ENCODE results near the gene RBM20. TPM values are rescaled to one million over a fixed set of nuclear protein-coding genes. Genes with fewer than 3 reads are reported as not detected.

The RBM20 gene
- total and polyA plus RNA-seq, 2 experiments from 2014 or later: not detected

- DNase-seq: no peak
- Histone ChIP-seq H3K4me1 (ENCODE audit: insufficient read depth) (peaks cover 13% of the 10 kb centered on the region), H3K79me2 (ENCODE audit: insufficient read depth) (no peaks in the 10 kb centered on the region), H3K9me3 (ENCODE audit: low read depth) (no peaks in the 10 kb centered on the region), H4K20me1 (ENCODE audit: insufficient read depth) (no peaks in the 10 kb centered on the region), H3K27ac (no peak overlapping the region), H3K9ac (no peak overlapping the region), H3K36me3 (ENCODE audit: low read depth) (no peaks in the 10 kb centered on the region), H3K4me2 (ENCODE audit: unreplicated experiment) (no peak overlapping the region), H3F3A (ENCODE audit: insufficient read depth) (no peaks in the 10 kb centered on the region; the same call in 1 of the 2 replicates), H3K27me3 (replicated peaks; ENCODE audit: insufficient read depth) (no peaks in the 10 kb centered on the region; the same call in 1 of the 2 replicates), H3K4me3 (no peak overlapping the region), H2AFZ (no peak overlapping the region), H3K9me2 (ENCODE audit: insufficient read depth) (no peaks in the 10 kb centered on the region)
- in situ Hi-C loops (cut with MboI): no loop called here
- 90 to 91% methylated on average over 1 of the region's 1 CpG for WGBS, 2 experiments (ENCODE audit: low coverage in 1 of 2, low lambda C conversion rate in 2 of 2, missing lambda C conversion rate in 2 of 2)
- no peak for TF ChIP-seq EZH2phosphoT487 (IDR thresholded peaks at IDR 0.05; ENCODE audit: insufficient read depth, low read depth)
- no peak for TF ChIP-seq EZH2 (IDR thresholded peaks at IDR 0.05; ENCODE audit: insufficient read depth, poor library complexity, severe bottlenecking)
Observed at GRCh38 chr10:110858297-110858934, 214.3 kb downstream of the RBM20 start.

- peaks cover 14% of the 10 kb centered on the region for H3K4me1 ChIP-seq (ENCODE audit: insufficient read depth)
- in situ Hi-C loops (cut with MboI): no loop called here
- no peak overlapping the region for H3K27ac ChIP-seq
- H3K9me2 ChIP-seq (ENCODE audit: insufficient read depth): no peaks in the 10 kb centered on the region
- 53% methylated on average over 6 of the region's 6 CpGs for WGBS, 2 experiments (ENCODE audit: low coverage in 1 of 2, low lambda C conversion rate in 2 of 2, missing lambda C conversion rate in 2 of 2)
- peaks cover 4% of the 10 kb centered on the region; the same call in 1 of the 2 replicates for H3F3A ChIP-seq (ENCODE audit: insufficient read depth)
- no peaks in the 10 kb centered on the region for H4K20me1 ChIP-seq (ENCODE audit: insufficient read depth)
- H3K36me3 ChIP-seq (ENCODE audit: low read depth): no peaks in the 10 kb centered on the region
- DNase-seq: peak; percentile 14
- H3K9ac ChIP-seq: no peak overlapping the region
- H3K4me2 ChIP-seq (ENCODE audit: unreplicated experiment): peak overlapping the region; percentile 13
- no peaks in the 10 kb centered on the region for H3K79me2 ChIP-seq (ENCODE audit: insufficient read depth)
- H2AFZ ChIP-seq: no peak overlapping the region
- H3K27me3 ChIP-seq (replicated peaks; ENCODE audit: insufficient read depth): no peaks in the 10 kb centered on the region
- H3K9me3 ChIP-seq (ENCODE audit: low read depth): no peaks in the 10 kb centered on the region
- H3K4me3 ChIP-seq: no peak overlapping the region
- TF ChIP-seq EZH2 (IDR thresholded peaks at IDR 0.05; ENCODE audit: insufficient read depth, poor library complexity, severe bottlenecking) (no peak), EZH2phosphoT487 (IDR thresholded peaks at IDR 0.05; ENCODE audit: insufficient read depth, low read depth) (no peak)
Observed at GRCh38 chr10:110859206-110859972, 215.3 kb downstream of the RBM20 start.

- Histone ChIP-seq H3K79me2 (ENCODE audit: insufficient read depth) (no peaks in the 10 kb centered on the region), H3K27ac (no peak overlapping the region), H3K9me3 (ENCODE audit: low read depth) (no peaks in the 10 kb centered on the region), H3K36me3 (ENCODE audit: low read depth) (no peaks in the 10 kb centered on the region), H3K9me2 (ENCODE audit: insufficient read depth) (no peaks in the 10 kb centered on the region), H3K4me3 (no peak overlapping the region), H3F3A (ENCODE audit: insufficient read depth) (peaks cover 10% of the 10 kb centered on the region; the same call in 1 of the 2 replicates), H2AFZ (no peak overlapping the region), H3K4me1 (ENCODE audit: insufficient read depth) (peaks cover 20% of the 10 kb centered on the region), H3K27me3 (replicated peaks; ENCODE audit: insufficient read depth) (no peaks in the 10 kb centered on the region), H4K20me1 (ENCODE audit: insufficient read depth) (no peaks in the 10 kb centered on the region), H3K4me2 (ENCODE audit: unreplicated experiment) (peak overlapping the region; percentile 13), H3K9ac (no peak overlapping the region)
- in situ Hi-C loops (cut with MboI): no loop called here
- TF ChIP-seq EZH2 (IDR thresholded peaks at IDR 0.05; ENCODE audit: insufficient read depth, poor library complexity, severe bottlenecking) (no peak), EZH2phosphoT487 (IDR thresholded peaks at IDR 0.05; ENCODE audit: insufficient read depth, low read depth) (no peak)
- peak; percentile 84 for DNase-seq
- WGBS, 2 experiments (ENCODE audit: low coverage in 1 of 2, low lambda C conversion rate in 2 of 2, missing lambda C conversion rate in 2 of 2): 0% methylated on average over 1 of the region's 1 CpG
Observed at GRCh38 chr10:110859973-110860376, 215.8 kb downstream of the RBM20 start.

- Histone ChIP-seq H3K4me3 (no peak overlapping the region), H3K9ac (no peak overlapping the region), H4K20me1 (ENCODE audit: insufficient read depth) (no peaks in the 10 kb centered on the region), H3K27me3 (replicated peaks; ENCODE audit: insufficient read depth) (no peaks in the 10 kb centered on the region), H3K4me1 (ENCODE audit: insufficient read depth) (peaks cover 27% of the 10 kb centered on the region), H3K9me3 (ENCODE audit: low read depth) (no peaks in the 10 kb centered on the region), H2AFZ (no peak overlapping the region), H3K27ac (no peak overlapping the region), H3K79me2 (ENCODE audit: insufficient read depth) (no peaks in the 10 kb centered on the region), H3K9me2 (ENCODE audit: insufficient read depth) (no peaks in the 10 kb centered on the region), H3F3A (ENCODE audit: insufficient read depth) (peaks cover 15% of the 10 kb centered on the region; the same call in 1 of the 2 replicates), H3K36me3 (ENCODE audit: low read depth) (no peaks in the 10 kb centered on the region), H3K4me2 (ENCODE audit: unreplicated experiment) (no peak overlapping the region)
- TF ChIP-seq EZH2phosphoT487 (IDR thresholded peaks at IDR 0.05; ENCODE audit: insufficient read depth, low read depth) (no peak), EZH2 (IDR thresholded peaks at IDR 0.05; ENCODE audit: insufficient read depth, poor library complexity, severe bottlenecking) (no peak)
- 72 to 74% methylated on average over 7 of the region's 7 CpGs for WGBS, 2 experiments (ENCODE audit: low coverage in 1 of 2, low lambda C conversion rate in 2 of 2, missing lambda C conversion rate in 2 of 2)
- no peak for DNase-seq
- in situ Hi-C loops (cut with MboI): no loop called here
Observed at GRCh38 chr10:110860576-110861241, 216.6 kb downstream of the RBM20 start.
